AG09319 (cell line): ENCODE data around the gene HS3ST4.
"Not testable (repeated sequence)": the region's sequence is repeated elsewhere in the genome, so short reads cannot be mapped to it uniquely, and the experiment has no call there.

Experiments used
- DNase-seq: peaks from one replicate; pipeline ENCODE4 v3.0.0-alpha.2; 2010; ENCODE audit warnings: low read depth; ENCODE audit errors: extremely low read depth
- CTCF ChIP-seq: IDR thresholded peaks from 2 replicates; pipeline ENCODE4 v1.5.1; 2011; ENCODE audit warnings: low read depth, mild to moderate bottlenecking, inconsistent platforms, low read length, moderate library complexity

The HS3ST4 gene

GRCh38 chr16:26019381-26020242 is 327.9 kb downstream of the HS3ST4 start:
- no peak for TF ChIP-seq CTCF
- DNase-seq: no peak

- TF ChIP-seq CTCF: no peak
- no peak for DNase-seq
These were observed 335.1 kb downstream of the HS3ST4 start for GRCh38 chr16:26026709-26027450.

GRCh38 chr16:26031286-26031685 is 339.5 kb downstream of the HS3ST4 start:
- DNase-seq: no peak
- TF ChIP-seq CTCF: no peak

- not testable (repeated sequence) for DNase-seq
These were observed 340.9 kb downstream of the HS3ST4 start for GRCh38 chr16:26032661-26033060.

GRCh38 chr16:26041952-26042668 is 350.4 kb downstream of the HS3ST4 start:
- DNase-seq: no peak
- no peak for TF ChIP-seq CTCF

- no peak for DNase-seq
- no peak for TF ChIP-seq CTCF
These were observed 358.7 kb downstream of the HS3ST4 start for GRCh38 chr16:26050472-26050871.

- TF ChIP-seq CTCF: no peak
- no peak for DNase-seq
These were observed 359.3 kb downstream of the HS3ST4 start for GRCh38 chr16:26051063-26051462.
